ENCODE data around the gene TIAM2.

Gene TIAM2

GRCh38 chr6:155003476-155003875 lies 8.4 kb downstream of the TIAM2 start:
- H3K27ac ChIP-seq = no peak overlapping the region
- no peak for TF ChIP-seq CTCF (conservative IDR thresholded peaks at IDR 0.05)

GRCh38 chr6:155004017-155004416 lies 8.9 kb downstream of the TIAM2 start:
- no peak overlapping the region for H3K27ac ChIP-seq
- no peak for TF ChIP-seq CTCF (conservative IDR thresholded peaks at IDR 0.05)

- no peak for TF ChIP-seq CTCF (conservative IDR thresholded peaks at IDR 0.05)
- no peak overlapping the region for H3K27ac ChIP-seq
Measured at GRCh38 chr6:155004576-155005372, 9.7 kb downstream of the TIAM2 start.

GRCh38 chr6:155008625-155009024 lies 13.5 kb downstream of the TIAM2 start:
- H3K27ac ChIP-seq = no peak overlapping the region
- TF ChIP-seq CTCF (conservative IDR thresholded peaks at IDR 0.05) = no peak

GRCh38 chr6:155010940-155011339 lies 15.8 kb downstream of the TIAM2 start:
- peak overlapping the region; percentile 74 for H3K27ac ChIP-seq
- no peak for TF ChIP-seq CTCF (conservative IDR thresholded peaks at IDR 0.05)

GRCh38 chr6:155011809-155012291 lies 16.7 kb downstream of the TIAM2 start:
- H3K27ac ChIP-seq = peak overlapping the region; percentile 74
- no peak for TF ChIP-seq CTCF (conservative IDR thresholded peaks at IDR 0.05)

GRCh38 chr6:155013457-155013876 lies 18.4 kb downstream of the TIAM2 start:
- TF ChIP-seq CTCF (conservative IDR thresholded peaks at IDR 0.05) = no peak
- H3K27ac ChIP-seq = peak overlapping the region; percentile 74; the same call in 1 of the 2 replicates

All from VCaP (cell line).